GM20000 (cell line): Measurements from ENCODE around the gene PSRC1.

ENCODE experiments used
- DNase-seq: peaks from one replicate; pipeline ENCODE4 v3.0.0; 2012; ENCODE audit warnings: low spot score
- CTCF ChIP-seq: IDR thresholded peaks from 2 replicates; pipeline ENCODE4 v1.5.1; 2012; ENCODE audit warnings: mild to moderate bottlenecking, control low read depth; ENCODE audit errors: extremely low read depth, missing control alignments

PSRC1 gene

GRCh38 chr1:109275706-109276345 lies 7.1 kb downstream of the PSRC1 start:
- no peak for DNase-seq
- no peak for TF ChIP-seq CTCF

DNA sequence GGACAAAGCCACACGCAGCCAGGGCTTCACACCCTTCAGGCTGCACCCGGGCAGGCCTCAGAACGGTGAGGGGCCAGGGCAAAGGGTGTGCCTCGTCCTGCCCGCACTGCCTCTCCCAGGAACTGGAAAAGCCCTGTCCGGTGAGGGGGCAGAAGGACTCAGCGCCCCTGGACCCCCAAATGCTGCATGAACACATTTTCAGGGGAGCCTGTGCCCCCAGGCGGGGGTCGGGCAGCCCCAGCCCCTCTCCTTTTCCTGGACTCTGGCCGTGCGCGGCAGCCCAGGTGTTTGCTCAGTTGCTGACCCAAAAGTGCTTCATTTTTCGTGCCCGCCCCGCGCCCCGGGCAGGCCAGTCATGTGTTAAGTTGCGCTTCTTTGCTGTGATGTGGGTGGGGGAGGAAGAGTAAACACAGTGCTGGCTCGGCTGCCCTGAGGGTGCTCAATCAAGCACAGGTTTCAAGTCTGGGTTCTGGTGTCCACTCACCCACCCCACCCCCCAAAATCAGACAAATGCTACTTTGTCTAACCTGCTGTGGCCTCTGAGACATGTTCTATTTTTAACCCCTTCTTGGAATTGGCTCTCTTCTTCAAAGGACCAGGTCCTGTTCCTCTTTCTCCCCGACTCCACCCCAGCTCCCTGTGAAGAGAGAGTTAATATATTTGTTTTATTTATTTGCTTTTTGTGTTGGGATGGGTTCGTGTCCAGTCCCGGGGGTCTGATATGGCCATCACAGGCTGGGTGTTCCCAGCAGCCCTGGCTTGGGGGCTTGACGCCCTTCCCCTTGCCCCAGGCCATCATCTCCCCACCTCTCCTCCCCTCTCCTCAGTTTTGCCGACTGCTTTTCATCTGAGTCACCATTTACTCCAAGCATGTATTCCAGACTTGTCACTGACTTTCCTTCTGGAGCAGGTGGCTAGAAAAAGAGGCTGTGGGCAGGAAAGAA lies 8.1 kb downstream of the PSRC1 start:
- no peak for TF ChIP-seq CTCF
- DNase-seq: no peak

DNA sequence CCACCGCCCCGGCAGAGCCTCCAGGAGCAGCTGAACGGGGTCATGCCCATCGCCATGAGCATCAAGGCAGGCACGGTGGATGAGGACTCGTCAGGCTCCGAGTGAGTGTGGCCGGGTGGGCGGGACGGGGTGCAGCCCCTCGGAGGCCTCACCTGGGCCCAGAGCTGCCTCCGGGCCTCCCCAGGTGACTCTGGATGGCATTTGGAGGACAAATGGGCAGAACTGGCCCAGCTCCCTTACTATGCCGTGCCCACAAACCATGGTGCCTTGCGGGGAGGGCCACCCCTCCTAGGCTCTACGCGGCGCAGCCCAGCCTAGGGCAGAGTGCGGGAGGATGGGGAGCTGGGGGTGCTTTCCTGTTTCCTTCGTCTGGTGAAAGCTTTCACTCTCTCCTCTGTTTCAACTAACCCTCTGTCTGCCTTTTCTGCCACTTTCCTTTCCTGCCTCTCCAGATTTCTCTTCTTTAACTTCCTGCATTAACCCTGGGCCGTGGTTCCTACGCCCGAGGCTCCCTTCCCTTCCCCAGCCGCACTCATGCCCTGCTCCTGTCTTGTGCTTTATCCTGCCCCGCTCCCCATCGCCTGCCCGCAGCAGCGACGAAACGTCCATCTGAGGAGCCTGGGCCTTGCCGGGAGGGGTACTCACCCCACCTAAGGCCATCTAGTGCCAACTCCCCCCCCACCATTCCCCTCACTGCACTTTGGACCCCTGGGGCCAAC lies 9.2 kb downstream of the PSRC1 start:
- no peak for TF ChIP-seq CTCF
- DNase-seq: no peak

DNA sequence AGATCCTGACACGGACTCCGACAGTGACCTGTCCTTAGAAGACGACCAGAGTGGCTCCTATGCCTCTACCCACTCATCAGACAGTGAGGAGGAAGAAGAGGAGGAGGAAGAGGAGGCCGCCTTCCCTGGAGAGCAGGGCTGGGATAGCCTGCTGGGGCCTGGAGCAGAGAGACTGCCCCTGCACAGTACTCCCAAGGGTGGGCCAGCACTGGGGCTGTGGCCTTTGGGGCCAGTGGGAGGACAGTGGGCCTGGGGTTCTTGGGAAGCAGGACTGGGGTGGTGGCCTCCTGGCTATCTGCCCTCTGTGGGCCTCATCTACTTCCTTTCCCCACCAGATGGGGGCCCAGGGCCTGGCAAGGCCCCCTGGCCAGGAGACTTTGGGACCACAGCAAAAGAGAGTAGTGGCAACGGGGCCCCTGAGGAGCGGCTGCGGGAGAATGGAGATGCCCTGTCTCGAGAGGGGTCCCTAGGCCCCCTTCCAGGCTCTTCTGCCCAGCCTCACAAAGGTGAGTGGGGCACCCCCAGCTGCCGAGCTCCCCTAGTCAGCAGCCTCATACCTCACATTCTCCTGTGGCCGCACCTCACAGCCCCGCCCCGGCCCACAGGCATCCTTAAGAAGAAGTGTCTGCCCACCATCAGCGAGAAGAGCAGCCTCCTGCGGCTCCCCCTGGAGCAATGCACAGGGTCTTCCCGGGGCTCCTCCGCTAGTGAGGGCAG lies 10.0 kb downstream of the PSRC1 start:
- no peak for DNase-seq
- TF ChIP-seq CTCF: no peak

DNA sequence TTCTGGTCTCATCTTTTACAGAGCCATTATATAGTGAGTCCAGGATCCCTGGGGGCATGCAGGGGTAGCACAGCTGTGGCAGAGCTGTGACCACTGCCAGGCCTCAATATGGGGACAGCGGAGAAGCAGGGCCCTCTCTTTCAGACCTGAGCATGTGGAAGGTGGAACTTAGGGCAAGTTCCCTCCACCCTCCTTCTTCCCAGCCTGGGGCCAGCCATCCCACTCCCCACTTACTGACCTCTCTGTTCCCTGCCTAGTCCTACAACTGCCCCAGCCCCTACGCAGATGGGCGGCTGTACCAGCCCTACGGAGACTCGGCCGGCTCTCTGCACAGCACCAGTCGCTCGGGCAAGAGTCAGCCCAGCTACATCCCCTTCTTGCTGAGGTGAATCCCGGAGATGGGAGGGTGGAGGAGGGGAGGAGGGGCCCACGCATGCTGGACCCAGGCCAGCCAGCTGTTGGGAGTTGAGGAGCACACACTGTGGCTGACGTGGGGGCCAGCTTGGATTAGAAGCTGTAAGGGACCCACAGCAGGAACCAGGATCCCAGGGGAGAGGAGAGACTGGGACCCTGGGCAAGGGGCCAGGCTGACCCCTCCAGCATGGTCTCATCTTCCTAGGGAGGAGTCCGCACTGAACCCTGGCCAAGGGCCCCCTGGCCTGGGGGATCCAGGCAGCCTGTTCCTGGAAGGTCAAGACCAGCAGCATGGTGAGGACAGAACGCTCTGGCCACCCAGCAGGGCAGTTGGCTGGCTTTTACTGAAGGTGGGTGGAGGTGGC lies 10.7 kb downstream of the PSRC1 start:
- TF ChIP-seq CTCF: no peak
- DNase-seq: no peak

DNA sequence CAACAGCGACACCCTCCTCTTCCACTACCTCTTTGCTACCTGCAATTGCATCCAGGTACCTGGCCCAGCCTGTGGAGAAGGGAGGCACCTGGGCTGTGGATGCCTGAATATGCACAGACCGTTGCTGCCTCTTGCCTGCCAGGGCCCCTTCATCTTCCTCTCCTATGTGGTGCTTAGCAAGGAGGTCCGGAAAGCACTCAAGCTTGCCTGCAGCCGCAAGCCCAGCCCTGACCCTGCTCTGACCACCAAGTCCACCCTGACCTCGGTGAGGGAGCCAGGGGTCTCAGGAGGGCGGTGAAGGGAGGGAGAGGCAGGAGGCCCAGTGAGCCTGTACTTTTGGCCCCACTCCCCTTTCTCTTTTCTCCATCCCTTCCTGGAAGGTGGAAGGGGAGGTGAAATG lies 11.5 kb downstream of the PSRC1 start:
- no peak for TF ChIP-seq CTCF
- DNase-seq: no peak
